ENCODE results near the gene RFESD. TPM values are rescaled to one million over a fixed set of nuclear protein-coding genes. Genes with fewer than 3 reads are reported as not detected.

Gene RFESD
- total and polyA plus RNA-seq, 7 experiments from 2014 or later, result 2.2 to 21.2 (median 8.8) TPM

DNA sequence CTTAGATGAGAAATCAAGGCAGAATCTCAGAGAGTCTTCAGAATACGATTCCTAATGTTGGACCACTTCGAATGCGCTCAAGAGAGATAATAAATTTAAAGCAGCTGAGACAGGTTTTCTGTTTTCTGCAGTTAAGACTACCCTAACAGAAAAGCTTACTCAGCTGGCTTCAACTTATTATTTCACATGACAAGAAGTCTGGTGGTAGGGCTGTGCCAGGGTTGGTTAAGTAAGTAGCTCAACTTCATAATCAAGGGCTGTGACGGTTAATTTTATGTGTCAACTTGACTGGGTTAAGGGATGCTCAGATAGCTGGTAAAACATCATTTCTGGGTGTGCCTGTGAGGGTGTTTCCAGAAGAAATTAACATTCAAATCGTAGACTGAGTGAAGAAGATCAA lies 22.9 kb upstream of the RFESD start:
- H3K27me3 Mint-ChIP-seq, result peaks cover 0 to 23% (median 0%) of the 10 kb centered on the region in 5 donors
- DNase-seq, result no peak
- H3K36me3 ChIP-seq (ENCODE audit: control insufficient read depth in 2 of 3, insufficient read depth in 3 of 3, low read length in 3 of 3), result no peaks in the 10 kb centered on the region
- H3K9me3 ChIP-seq (ENCODE audit: control insufficient read depth in 2 of 3, low read length in 3 of 3), result no peaks in the 10 kb centered on the region
- H3K4me1 ChIP-seq (ENCODE audit: control insufficient read depth in 2 of 2, insufficient read depth in 2 of 2, low read length in 2 of 2), result peaks cover 22 to 39% of the 10 kb centered on the region in 2 donors
- peak overlapping the region in 2 of 10 donors; percentile 23 to 79 for H3K4me3 Mint-ChIP-seq
- H3K4me1 Mint-ChIP-seq, result peaks cover 27 to 61% (median 47%) of the 10 kb centered on the region in 7 donors
- ATAC-seq, result no peak
- peaks cover 0 to 12% (median 0%) of the 10 kb centered on the region in 5 donors for H3K36me3 Mint-ChIP-seq
- ChIA-PET CTCF (interaction anchor here (1.2 to 2.7 kb wide), 3 partner anchors 7 to 22 kb away, joined by 3 to 31 read pairs (median 14); partner anchors contain the start of gene RFESD), POLR2A (interaction anchor here (2.2 to 5.4 kb wide), 3 partner anchors 8 to 22 kb away, joined by 8 to 69 read pairs (median 67); partner anchors contain the start of gene RFESD)
- intact Hi-C loops (cut with micrococcal nuclease), result loop anchor here (5.0 kb wide), 2 partner anchors 1039 to 1559 kb away; partner anchors contain the start of genes RIOK2 (in 2 of the 2) and CAST (in 1 of the 2)
- peak overlapping the region in 3 of 9 donors; percentile 25 to 51 (median 27) for H3K27ac Mint-ChIP-seq
- H3K9me3 Mint-ChIP-seq, result peaks cover 0 to 3% (median 0%) of the 10 kb centered on the region in 11 donors
- H3K4me3 ChIP-seq (ENCODE audit: low read length), result no peak overlapping the region
- H3K27me3 ChIP-seq (ENCODE audit: control insufficient read depth in 2 of 2, insufficient read depth in 2 of 2, low read length in 2 of 2), result no peaks in the 10 kb centered on the region
- H3K27ac ChIP-seq (ENCODE audit: low read depth, low read length), result no peak overlapping the region

GRCh38 chr5:95624368-95624767 lies 22.2 kb upstream of the RFESD start:
- Mint-ChIP-seq H3K9me3 (peaks cover 0 to 3% (median 0%) of the 10 kb centered on the region in 11 donors), H3K4me3 (no peak overlapping the region), H3K27me3 (peaks cover 0 to 21% (median 0%) of the 10 kb centered on the region in 5 donors), H3K27ac (peak overlapping the region in 1 of 9 donors; percentile 51), H3K36me3 (peaks cover 0 to 10% (median 0%) of the 10 kb centered on the region in 5 donors), H3K4me1 (peaks cover 23 to 54% (median 44%) of the 10 kb centered on the region in 7 donors)
- Histone ChIP-seq H3K9me3 (ENCODE audit: control insufficient read depth in 2 of 3, low read length in 3 of 3) (no peaks in the 10 kb centered on the region), H3K36me3 (ENCODE audit: control insufficient read depth in 2 of 3, insufficient read depth in 3 of 3, low read length in 3 of 3) (no peaks in the 10 kb centered on the region), H3K27ac (ENCODE audit: low read depth, low read length) (no peak overlapping the region), H3K4me3 (ENCODE audit: low read length) (no peak overlapping the region), H3K27me3 (ENCODE audit: control insufficient read depth in 2 of 2, insufficient read depth in 2 of 2, low read length in 2 of 2) (no peaks in the 10 kb centered on the region), H3K4me1 (ENCODE audit: control insufficient read depth in 2 of 2, insufficient read depth in 2 of 2, low read length in 2 of 2) (peaks cover 22 to 32% of the 10 kb centered on the region in 2 donors)
- DNase-seq, result no peak
- POLR2A ChIA-PET, result interaction anchor here (5.4 kb wide), 1 partner anchor 21 kb away, joined by 67 read pairs; the partner anchor contains the start of gene RFESD
- CTCF ChIA-PET, result interaction anchor here (2.7 kb wide), 1 partner anchor 22 kb away, joined by 31 read pairs; the partner anchor contains the start of gene RFESD
- no peak for ATAC-seq
- intact Hi-C loops (cut with micrococcal nuclease), result loop anchor here (5.0 kb wide), 2 partner anchors 1038 to 1558 kb away; partner anchors contain the start of genes RIOK2 (in 2 of the 2) and CAST (in 1 of the 2)

DNA sequence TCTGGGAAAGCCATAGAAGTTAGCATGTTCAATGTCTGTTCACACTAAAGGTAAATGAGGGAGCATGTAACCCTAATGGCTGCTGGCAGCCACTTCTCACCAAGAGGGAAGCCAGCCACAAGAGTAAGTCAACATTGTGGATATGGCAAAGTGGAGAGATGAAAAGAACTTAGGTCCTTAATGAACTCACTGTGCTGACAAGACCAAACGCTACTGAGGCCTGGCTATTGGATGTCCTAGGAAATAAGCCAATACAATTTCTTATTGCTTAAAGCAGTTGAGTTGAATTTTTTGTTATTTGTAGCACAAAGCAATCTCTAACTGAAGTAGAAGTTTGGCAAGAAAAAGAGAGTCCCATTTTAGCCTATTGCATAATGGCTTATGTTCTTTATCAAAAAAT lies 19.9 kb upstream of the RFESD start:
- Histone ChIP-seq H3K27me3 (ENCODE audit: control insufficient read depth in 2 of 2, insufficient read depth in 2 of 2, low read length in 2 of 2) (no peaks in the 10 kb centered on the region), H3K27ac (ENCODE audit: low read depth, low read length) (no peak overlapping the region), H3K36me3 (ENCODE audit: control insufficient read depth in 2 of 3, insufficient read depth in 3 of 3, low read length in 3 of 3) (no peaks in the 10 kb centered on the region), H3K4me3 (ENCODE audit: low read length) (no peak overlapping the region), H3K9me3 (ENCODE audit: control insufficient read depth in 2 of 3, low read length in 3 of 3) (no peaks in the 10 kb centered on the region), H3K4me1 (ENCODE audit: control insufficient read depth in 2 of 2, insufficient read depth in 2 of 2, low read length in 2 of 2) (peaks cover 19 to 38% of the 10 kb centered on the region in 2 donors)
- Mint-ChIP-seq H3K4me1 (peaks cover 19 to 60% (median 46%) of the 10 kb centered on the region in 7 donors), H3K36me3 (peaks cover 0 to 13% (median 0%) of the 10 kb centered on the region in 5 donors), H3K27ac (no peak overlapping the region), H3K9me3 (peaks cover 0 to 9% (median 0%) of the 10 kb centered on the region in 11 donors), H3K27me3 (peaks cover 0 to 14% (median 0%) of the 10 kb centered on the region in 5 donors), H3K4me3 (no peak overlapping the region)
- CTCF ChIA-PET, result no interaction called here
- DNase-seq (no peak), ATAC-seq (no peak)
- intact Hi-C loops (cut with micrococcal nuclease), result no loop called here
- POLR2A ChIA-PET, result no interaction called here

DNA sequence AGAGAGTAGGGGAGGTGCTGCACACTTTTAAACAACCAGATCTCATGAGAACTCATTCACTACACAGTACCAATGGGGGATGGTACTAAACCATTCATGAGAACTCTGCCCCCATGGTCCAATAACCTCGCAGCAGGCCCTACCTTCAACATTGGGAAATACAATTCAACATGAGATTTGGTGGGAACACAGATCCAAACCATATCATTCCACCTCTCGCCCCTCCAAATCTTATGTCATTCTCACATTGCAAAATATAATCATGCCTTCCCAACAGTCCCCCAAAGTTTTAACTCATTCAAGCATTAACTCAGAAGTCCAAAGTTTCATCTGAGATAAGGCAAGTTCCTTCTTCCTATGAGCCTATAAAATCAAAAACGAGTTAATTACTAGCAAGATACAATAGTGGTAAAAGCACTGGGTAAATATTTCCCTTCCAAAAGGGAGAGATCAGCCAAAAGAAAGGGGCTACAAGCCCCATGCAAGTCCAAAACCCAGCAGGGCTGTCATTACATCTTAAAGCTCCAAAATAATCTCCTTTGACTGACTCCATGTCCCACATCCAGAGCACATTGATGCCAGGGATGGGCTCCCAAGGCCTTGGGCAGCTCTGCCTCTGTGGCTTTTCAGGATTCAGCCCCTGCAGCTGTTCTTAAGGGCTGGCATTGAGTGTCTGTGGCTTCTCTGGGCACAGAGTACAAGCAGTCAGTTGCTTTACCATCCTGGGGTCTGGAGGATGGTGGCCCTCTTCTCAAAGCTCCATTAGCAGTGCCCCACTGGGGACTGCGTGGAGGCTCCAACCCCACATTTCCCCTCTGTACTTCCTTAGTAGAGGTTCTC lies 18.4 kb upstream of the RFESD start:
- Histone ChIP-seq H3K27me3 (ENCODE audit: control insufficient read depth in 2 of 2, insufficient read depth in 2 of 2, low read length in 2 of 2) (no peaks in the 10 kb centered on the region), H3K36me3 (ENCODE audit: control insufficient read depth in 2 of 3, insufficient read depth in 3 of 3, low read length in 3 of 3) (no peaks in the 10 kb centered on the region), H3K27ac (ENCODE audit: low read depth, low read length) (no peak overlapping the region), H3K9me3 (ENCODE audit: control insufficient read depth in 2 of 3, low read length in 3 of 3) (no peaks in the 10 kb centered on the region), H3K4me3 (ENCODE audit: low read length) (no peak overlapping the region), H3K4me1 (ENCODE audit: control insufficient read depth in 2 of 2, insufficient read depth in 2 of 2, low read length in 2 of 2) (peaks cover 10 to 36% of the 10 kb centered on the region in 2 donors)
- H3K4me3 Mint-ChIP-seq, result no peak overlapping the region
- ATAC-seq, result no peak
- ChIA-PET POLR2A (no interaction called here), CTCF (interaction anchor here (0.6 kb wide), 1 partner anchor 179 kb away, joined by 3 read pairs; no protein-coding TSS in a partner anchor)
- H3K27ac Mint-ChIP-seq, result no peak overlapping the region
- H3K27me3 Mint-ChIP-seq, result peaks cover 0 to 14% (median 0%) of the 10 kb centered on the region in 5 donors
- H3K36me3 Mint-ChIP-seq, result peaks cover 0 to 26% (median 0%) of the 10 kb centered on the region in 5 donors
- intact Hi-C loops (cut with micrococcal nuclease), result no loop called here
- peaks cover 18 to 56% (median 43%) of the 10 kb centered on the region in 7 donors for H3K4me1 Mint-ChIP-seq
- peaks cover 0 to 18% (median 2%) of the 10 kb centered on the region in 11 donors for H3K9me3 Mint-ChIP-seq
- no peak for DNase-seq

DNA sequence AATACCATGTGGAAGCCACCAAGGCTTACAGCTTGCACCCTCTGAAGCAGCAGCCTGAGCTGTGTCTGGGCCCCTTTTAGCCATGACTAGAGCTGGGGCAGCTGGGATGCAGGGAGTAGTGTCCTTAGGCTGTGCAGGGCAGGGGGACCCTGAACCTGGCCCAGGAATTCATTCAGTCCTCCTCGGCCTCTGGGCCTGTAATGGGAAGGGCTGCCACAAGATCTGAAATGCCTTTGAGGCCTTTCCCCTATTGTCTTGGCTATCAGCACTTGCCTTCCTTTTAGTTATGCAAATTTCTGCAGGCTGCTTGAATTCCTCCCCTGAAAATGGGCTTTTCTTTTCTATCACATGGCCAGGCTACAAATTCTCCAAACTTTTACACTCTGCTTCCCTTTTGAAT lies 17.6 kb upstream of the RFESD start:
- Mint-ChIP-seq H3K4me3 (no peak overlapping the region), H3K4me1 (peaks cover 15 to 56% (median 43%) of the 10 kb centered on the region in 7 donors)
- POLR2A ChIA-PET, result no interaction called here

DNA sequence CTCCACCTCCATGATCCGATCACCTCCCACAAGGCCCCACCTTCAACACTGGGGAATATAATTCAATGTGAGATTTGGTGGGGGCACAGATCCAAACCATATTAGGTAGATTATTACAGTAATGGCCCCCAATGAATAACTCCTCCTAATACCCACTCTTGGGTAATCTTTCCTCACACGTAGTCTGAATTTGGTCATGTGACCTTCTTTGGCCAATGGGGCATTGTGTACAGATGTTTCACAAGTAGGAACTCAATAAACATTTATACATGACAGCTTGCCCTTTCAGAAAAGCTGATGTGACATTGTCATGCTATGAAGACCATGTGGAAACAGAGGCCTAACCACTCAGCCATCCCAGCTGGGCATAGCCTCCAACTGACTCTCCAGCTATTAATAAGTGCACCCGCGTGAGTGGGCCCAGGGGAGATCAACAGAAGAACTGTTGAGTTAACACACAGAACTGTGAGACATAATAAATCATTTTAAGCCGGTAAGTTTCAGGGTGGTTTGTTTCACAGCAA lies 16.1 kb upstream of the RFESD start:
- DNase-seq (no peak), ATAC-seq (no peak)
- Mint-ChIP-seq H3K9me3 (peaks cover 0 to 16% (median 2%) of the 10 kb centered on the region in 11 donors), H3K4me1 (peaks cover 15 to 52% (median 35%) of the 10 kb centered on the region in 7 donors), H3K4me3 (no peak overlapping the region), H3K27ac (peak overlapping the region in 7 of 9 donors; percentile 17 to 75 (median 56)), H3K36me3 (peaks cover 0 to 24% (median 0%) of the 10 kb centered on the region in 5 donors), H3K27me3 (peaks cover 0 to 10% (median 0%) of the 10 kb centered on the region in 5 donors)
- H3K4me1 ChIP-seq (ENCODE audit: control insufficient read depth in 2 of 2, insufficient read depth in 2 of 2, low read length in 2 of 2), result peaks cover 6 to 24% of the 10 kb centered on the region in 2 donors
- ChIA-PET CTCF (interaction anchor here (1.9 to 2.1 kb wide), 2 partner anchors 8 to 16 kb away, joined by 10 to 14 read pairs; partner anchors contain the start of gene RFESD), POLR2A (interaction anchor here (1.3 to 2.4 kb wide), 5 partner anchors 8 to 151 kb away, joined by 3 to 69 read pairs (median 10); partner anchors contain the start of genes ARSK and SKIC3)
- no peaks in the 10 kb centered on the region for H3K27me3 ChIP-seq (ENCODE audit: control insufficient read depth in 2 of 2, insufficient read depth in 2 of 2, low read length in 2 of 2)
- no peaks in the 10 kb centered on the region for H3K36me3 ChIP-seq (ENCODE audit: control insufficient read depth in 2 of 3, insufficient read depth in 3 of 3, low read length in 3 of 3)
- no peak overlapping the region for H3K27ac ChIP-seq (ENCODE audit: low read depth, low read length)
- H3K4me3 ChIP-seq (ENCODE audit: low read length), result no peak overlapping the region
- intact Hi-C loops (cut with micrococcal nuclease), result loop anchor here in 1 of 2 donors (10.0 kb wide), 1 partner anchor 1516 kb away; a partner anchor contains a TSS
- H3K9me3 ChIP-seq (ENCODE audit: control insufficient read depth in 2 of 3, low read length in 3 of 3), result no peaks in the 10 kb centered on the region

More for the DNA sequence above, 17.6 kb upstream of the RFESD start:
- no peak for ATAC-seq
- H3K4me3 ChIP-seq (ENCODE audit: low read length), result no peak overlapping the region
- H3K36me3 Mint-ChIP-seq, result peaks cover 0 to 28% (median 0%) of the 10 kb centered on the region in 5 donors
- H3K27me3 Mint-ChIP-seq, result peaks cover 0 to 11% (median 0%) of the 10 kb centered on the region in 5 donors
- no peak overlapping the region for H3K27ac ChIP-seq (ENCODE audit: low read depth, low read length)
- peaks cover 6 to 29% of the 10 kb centered on the region in 2 donors for H3K4me1 ChIP-seq (ENCODE audit: control insufficient read depth in 2 of 2, insufficient read depth in 2 of 2, low read length in 2 of 2)
- CTCF ChIA-PET, result interaction anchor here (0.6 kb wide), 1 partner anchor 179 kb away, joined by 3 read pairs; no protein-coding TSS in a partner anchor
- intact Hi-C loops (cut with micrococcal nuclease), result no loop called here
- peaks cover 0 to 18% (median 2%) of the 10 kb centered on the region in 11 donors for H3K9me3 Mint-ChIP-seq
- H3K9me3 ChIP-seq (ENCODE audit: control insufficient read depth in 2 of 3, low read length in 3 of 3), result no peaks in the 10 kb centered on the region
- no peak overlapping the region for H3K27ac Mint-ChIP-seq
- DNase-seq, result no peak
- H3K36me3 ChIP-seq (ENCODE audit: control insufficient read depth in 2 of 3, insufficient read depth in 3 of 3, low read length in 3 of 3), result no peaks in the 10 kb centered on the region
- no peaks in the 10 kb centered on the region for H3K27me3 ChIP-seq (ENCODE audit: control insufficient read depth in 2 of 2, insufficient read depth in 2 of 2, low read length in 2 of 2)

Data from naive thymus-derived CD4-positive, alpha-beta T cell (primary cell).